Small intestine (tissue), 7 donors: ENCODE results near the gene DNMBP. TPM values are rescaled to one million over a fixed set of nuclear protein-coding genes. Genes with fewer than 3 reads are reported as not detected.
A peak's percentile ranks its signal among the peaks of the same experiment; 100 is the strongest.
"Not testable (repeated sequence)": the region's sequence is repeated elsewhere in the genome, so short reads cannot be mapped to it uniquely, and the experiment has no call there.

Experiments
- DNase-seq, 2 donors: peaks; one replicate each; pipeline versions ENCODE4 v3.0.0 to v3.0.0-alpha.2; 2013
- FAIRE-seq: peaks from 2 replicates; lab custom pipeline; 2012; peaks lifted over from hg19 to GRCh38; lab: Jason Lieb, UNC
- H3K27ac ChIP-seq, 3 donors: one replicate each; pipeline ENCODE4 v1.5.1; 2013; ENCODE audit warnings: low read length in 2 of 3, mild to moderate bottlenecking in 2 of 3, control low read depth in 1 of 3, inconsistent platforms in 1 of 3, low read depth in 1 of 3, moderate library complexity in 1 of 3
- H3K27me3 ChIP-seq, 3 donors: one replicate each; pipeline ENCODE4 v1.6.1; 2013; ENCODE audit warnings: low read length in 3 of 3, inconsistent platforms in 1 of 3; ENCODE audit not compliant: control insufficient read depth in 3 of 3, insufficient read depth in 3 of 3
- H3K36me3 ChIP-seq, 3 donors: one replicate each; pipeline ENCODE4 v1.6.1; 2013; ENCODE audit warnings: low read length in 3 of 3, inconsistent platforms in 1 of 3, low read depth in 1 of 3, mild to moderate bottlenecking in 1 of 3, moderate library complexity in 1 of 3; ENCODE audit not compliant: control insufficient read depth in 3 of 3, insufficient read depth in 2 of 3
- H3K4me1 ChIP-seq, 3 donors: one replicate each; pipeline ENCODE4 v1.6.1; 2013; ENCODE audit warnings: low read length in 2 of 3, inconsistent platforms in 1 of 3, low read depth in 1 of 3, mild to moderate bottlenecking in 1 of 3, moderate library complexity in 1 of 3; ENCODE audit not compliant: control insufficient read depth in 3 of 3, insufficient read depth in 2 of 3
- H3K4me3 ChIP-seq, 3 donors: one replicate each; pipeline ENCODE4 v1.5.1; 2013; ENCODE audit warnings: low read length in 3 of 3, control low read depth in 1 of 3, inconsistent platforms in 1 of 3, low read depth in 1 of 3, mild to moderate bottlenecking in 1 of 3, moderate library complexity in 1 of 3
- H3K9me3 ChIP-seq, 2 donors: one replicate each; pipeline ENCODE4 v1.6.1; 2013; ENCODE audit warnings: low read depth in 1 of 2, low read length in 1 of 2; ENCODE audit not compliant: control insufficient read depth in 2 of 2, insufficient read depth in 1 of 2
- WGBS, 3 donors: extraction: QIAGEN DNeasy Blood & Tissue Kit; methylation state at CpG; one replicate each; pipeline ENCODE4 v1.1.7; 2013; 5-methylcytosine and 5-hydroxymethylcytosine counted together
- polyA plus RNA-seq, 4 donors: library from polyadenylated mRNA; stranded (reverse) in 3 of 4; unstranded in 1 of 4; fragments of 200-250 nt in 3 of 4; fragments of 120-200 nt in 1 of 4; gene quantifications; one replicate each; pipeline versions ENCODE4 v1.2.1 to v1.2.3, GENCODE V29; 2013
- donor health status: healthy with polysubstance abuse.
- donor health status: control.
- donor health status: control.
- donor health status: Bipolar disorder and iron deficiency.
- donor health status: healthy.

DNMBP gene
- polyA plus RNA-seq, 4 donors, result 18.4 to 52.2 (median 28.0) TPM

DNA sequence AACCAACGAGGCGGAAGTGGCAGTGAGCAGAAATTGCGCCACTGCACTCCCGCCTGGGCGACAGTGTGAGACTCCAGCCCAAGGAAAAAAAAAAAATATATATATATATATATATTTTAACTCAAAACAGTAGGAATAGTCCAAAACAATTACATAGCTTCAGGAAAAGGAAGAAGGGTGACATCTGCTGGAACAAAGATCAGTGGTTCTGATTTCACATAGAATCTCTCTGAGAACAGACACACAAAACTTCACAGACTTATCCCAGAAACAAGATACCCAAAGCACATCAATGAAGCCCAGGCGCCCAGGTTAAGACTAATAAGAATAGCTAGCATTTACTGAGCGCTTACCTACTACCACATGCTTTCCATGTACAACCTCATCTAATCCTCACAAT, 45.0 kb downstream of the DNMBP start:
- FAIRE-seq (no peak), DNase-seq (peak; percentile 18 to 22)
- H3K27ac ChIP-seq, result no peak overlapping the region
- peaks cover 0 to 7% (median 2%) of the 10 kb centered on the region in 3 donors for H3K36me3 ChIP-seq
- peaks cover 0 to 4% (median 0%) of the 10 kb centered on the region in 3 donors for H3K4me1 ChIP-seq
- H3K27me3 ChIP-seq, result no peaks in the 10 kb centered on the region
- no peak overlapping the region for H3K4me3 ChIP-seq
- 92 to 97% (median 96%) methylated on average over 7 of the region's 7 CpGs for WGBS, 3 donors
- H3K9me3 ChIP-seq, result no peaks in the 10 kb centered on the region

DNA sequence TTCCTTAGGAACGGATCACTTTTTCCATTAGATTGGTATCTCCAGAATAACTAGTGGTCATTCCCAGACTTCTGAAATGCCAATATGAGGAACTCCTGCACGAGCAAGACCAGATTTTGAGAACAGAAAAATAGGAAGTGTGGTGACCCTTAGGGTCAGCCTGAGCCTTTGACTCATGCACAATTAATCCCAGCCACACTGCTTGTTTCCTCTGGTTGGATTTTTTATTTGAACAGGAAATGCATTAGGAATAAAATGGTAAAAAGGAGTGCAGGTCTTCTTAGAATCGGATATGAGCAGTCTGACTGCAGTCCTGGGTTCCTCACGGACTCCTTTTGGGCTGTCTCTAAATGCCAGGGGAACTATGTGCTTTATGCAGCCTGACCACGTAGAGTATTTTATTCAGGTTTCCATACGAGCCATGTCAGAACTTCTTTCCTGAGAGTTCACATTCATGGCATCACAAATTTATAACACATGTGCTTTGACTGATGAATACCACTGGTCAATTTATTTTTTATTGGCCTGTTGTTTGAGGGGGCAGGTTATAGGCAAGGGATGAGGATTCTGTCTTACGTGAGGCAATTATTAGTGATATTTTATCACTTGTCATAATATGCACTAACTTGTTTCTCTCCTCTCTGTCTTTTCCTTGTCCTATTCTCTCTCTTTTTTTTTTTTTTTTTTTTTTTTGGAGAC, 46.1 kb downstream of the DNMBP start:
- not testable (repeated sequence) for H3K27me3 ChIP-seq, FAIRE-seq, H3K9me3 ChIP-seq, DNase-seq, H3K4me3 ChIP-seq, H3K4me1 ChIP-seq, H3K27ac ChIP-seq
- peaks cover 0 to 11% (median 0%) of the 10 kb centered on the region in 3 donors for H3K36me3 ChIP-seq
- WGBS, 3 donors, result 59 to 89% (median 65%) methylated on average over 3 to 4 of the region's 7 CpGs

DNA sequence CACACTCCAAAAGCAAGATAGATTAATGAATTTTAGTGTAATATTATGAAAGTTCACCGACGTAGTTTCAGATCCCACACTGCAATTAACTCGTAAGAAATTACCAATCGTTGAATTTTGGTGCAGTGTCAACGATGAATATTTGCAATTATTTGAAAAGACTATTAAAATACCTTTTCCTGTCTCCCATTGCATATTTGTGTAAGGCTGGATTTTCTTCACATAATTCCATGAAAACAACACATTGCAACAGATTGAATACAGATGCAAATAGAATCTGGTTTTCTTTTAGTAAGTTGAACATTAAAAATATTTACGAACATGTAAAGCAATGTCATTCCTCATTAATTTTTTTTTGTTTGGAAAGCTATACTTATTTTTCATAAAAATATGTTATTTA, 50.9 kb downstream of the DNMBP start:
- no peaks in the 10 kb centered on the region for H3K4me1 ChIP-seq
- WGBS, 3 donors, result 72 to 94% (median 90%) methylated on average over 6 of the region's 6 CpGs
- H3K27ac ChIP-seq, result no peak overlapping the region
- peaks cover 10 to 32% (median 17%) of the 10 kb centered on the region in 3 donors for H3K36me3 ChIP-seq
- FAIRE-seq, result no peak
- H3K9me3 ChIP-seq, result no peaks in the 10 kb centered on the region
- H3K4me3 ChIP-seq, result no peak overlapping the region
- no peaks in the 10 kb centered on the region for H3K27me3 ChIP-seq
- DNase-seq, result no peak

DNA sequence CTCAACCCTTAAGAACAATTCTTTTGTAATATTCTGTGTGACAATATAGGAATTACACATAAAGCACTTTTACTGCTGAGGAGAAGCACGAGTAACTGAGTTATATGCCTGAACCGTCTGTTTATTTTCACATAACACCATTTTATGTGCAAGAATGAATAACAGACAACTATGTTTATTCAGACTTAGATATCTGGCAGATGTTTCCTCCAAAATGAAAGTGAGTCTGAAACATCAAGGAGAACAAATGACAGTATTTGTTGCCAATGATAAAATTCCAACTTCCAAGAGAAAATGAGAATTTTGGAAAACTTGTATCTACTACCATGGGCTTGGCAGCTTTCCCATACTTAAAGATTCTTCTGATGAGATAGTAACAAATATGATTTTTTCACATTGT, 51.4 kb downstream of the DNMBP start:
- no peak overlapping the region for H3K27ac ChIP-seq
- WGBS, 3 donors, result 48 to 82% (median 81%) methylated on average over 2 of the region's 2 CpGs

DNA sequence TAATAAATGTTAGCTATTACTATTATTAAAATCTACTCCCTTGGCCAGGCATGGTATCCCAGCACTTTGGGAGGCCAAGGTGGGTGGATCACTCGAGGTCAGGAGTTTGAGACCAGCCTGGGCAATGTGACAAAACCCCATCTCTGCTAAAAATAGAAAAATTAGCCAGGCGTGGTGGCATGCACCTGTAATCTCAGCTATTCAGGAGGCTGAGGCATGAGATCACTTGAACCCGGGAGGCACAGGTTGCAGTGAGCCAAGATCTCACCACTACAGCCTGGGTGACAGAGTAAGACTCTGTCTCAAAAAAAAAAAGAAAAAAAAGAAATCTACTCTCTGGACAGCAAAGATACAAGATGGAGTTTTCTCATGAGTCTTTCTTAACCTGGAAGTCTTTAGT, 56.2 kb downstream of the DNMBP start:
- not testable (repeated sequence) for H3K27me3 ChIP-seq, DNase-seq, FAIRE-seq, H3K27ac ChIP-seq, H3K4me1 ChIP-seq, H3K9me3 ChIP-seq, H3K4me3 ChIP-seq
- peaks cover 10 to 38% (median 17%) of the 10 kb centered on the region in 3 donors for H3K36me3 ChIP-seq
- 89 to 94% (median 91%) methylated on average over 3 of the region's 3 CpGs for WGBS, 3 donors

More for the DNA sequence above, 51.4 kb downstream of the DNMBP start:
- FAIRE-seq, result no peak
- Histone ChIP-seq H3K36me3 (peaks cover 10 to 35% (median 17%) of the 10 kb centered on the region in 3 donors), H3K4me1 (no peaks in the 10 kb centered on the region), H3K9me3 (no peaks in the 10 kb centered on the region), H3K4me3 (no peak overlapping the region), H3K27me3 (no peaks in the 10 kb centered on the region)
- DNase-seq, result no peak

DNA sequence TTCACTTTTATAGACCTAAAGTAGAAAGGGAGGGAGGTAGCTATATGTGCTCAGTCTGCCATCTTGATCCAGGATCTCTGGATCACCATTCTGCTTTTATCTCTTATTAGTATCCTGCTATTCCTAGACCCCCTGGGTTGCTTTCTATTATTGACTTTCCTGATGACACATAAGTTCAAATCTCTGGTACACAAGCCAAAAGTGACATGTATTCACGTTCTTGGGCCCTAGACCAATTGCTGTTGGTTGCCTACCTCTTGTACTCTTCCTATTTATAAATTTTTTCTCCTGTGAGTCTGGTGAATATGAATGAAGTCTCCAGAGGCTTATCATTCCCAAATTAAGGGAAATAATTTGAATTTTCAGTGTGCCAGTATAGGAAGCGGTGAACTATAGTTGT, 56.9 kb downstream of the DNMBP start:
- Histone ChIP-seq H3K4me3 (no peak overlapping the region), H3K9me3 (peaks cover 0 to 5% of the 10 kb centered on the region in 2 donors), H3K36me3 (peaks cover 10 to 38% (median 17%) of the 10 kb centered on the region in 3 donors), H3K4me1 (no peaks in the 10 kb centered on the region), H3K27ac (no peak overlapping the region), H3K27me3 (no peaks in the 10 kb centered on the region)
- 90 to 93% (median 92%) methylated on average over 2 of the region's 2 CpGs for WGBS, 3 donors
- DNase-seq, result no peak
- no peak for FAIRE-seq

DNA sequence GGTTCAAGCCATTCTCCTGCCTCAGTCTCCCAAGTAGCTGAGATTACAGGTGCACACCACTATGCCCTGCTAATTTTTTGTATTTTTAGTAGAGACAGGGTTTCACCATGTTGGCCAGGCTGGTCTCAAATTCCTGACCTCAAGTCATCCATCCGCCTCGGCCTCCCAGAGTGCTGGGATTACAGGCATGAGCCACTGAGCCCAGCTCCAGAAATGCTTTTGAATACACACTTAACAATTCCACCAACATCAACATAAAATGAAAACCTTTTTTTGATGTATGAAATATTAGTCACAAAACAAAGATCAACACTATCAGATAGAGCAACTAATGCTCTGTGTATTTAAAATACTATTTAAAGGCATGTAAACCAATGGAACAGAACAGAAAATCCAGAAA, 63.7 kb downstream of the DNMBP start:
- not testable (repeated sequence) for DNase-seq, H3K4me1 ChIP-seq, H3K9me3 ChIP-seq, FAIRE-seq, H3K27ac ChIP-seq, H3K36me3 ChIP-seq, H3K27me3 ChIP-seq, H3K4me3 ChIP-seq
- WGBS, 3 donors, result 85 to 97% (median 92%) methylated on average over 2 of the region's 2 CpGs

DNA sequence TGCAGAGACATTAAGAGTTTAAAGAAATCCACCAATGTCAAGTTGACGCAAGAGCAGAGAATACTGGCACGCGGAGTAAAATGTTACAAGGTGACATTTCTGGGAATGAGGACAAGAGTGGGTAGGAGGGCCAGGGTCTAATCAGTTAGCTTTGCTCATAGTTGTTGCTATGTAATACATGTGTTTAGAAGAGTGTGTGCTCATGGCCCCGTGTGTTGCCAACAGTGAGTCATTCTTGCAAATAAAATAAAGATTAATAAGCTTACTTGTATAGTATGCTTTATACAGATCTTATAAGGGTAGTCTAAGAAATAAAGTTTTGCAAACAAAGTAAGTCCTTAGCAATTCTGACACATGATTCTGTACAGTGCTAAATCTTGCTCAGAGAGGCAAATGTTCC, 64.5 kb downstream of the DNMBP start:
- WGBS, 3 donors, result 51 to 75% (median 63%) methylated on average over 4 of the region's 4 CpGs
- no peak for FAIRE-seq
- DNase-seq, result peak in 1 of 2 donors; percentile 67
- Histone ChIP-seq H3K4me1 (peaks cover 0 to 8% (median 0%) of the 10 kb centered on the region in 3 donors), H3K4me3 (no peak overlapping the region), H3K9me3 (no peaks in the 10 kb centered on the region), H3K27me3 (no peaks in the 10 kb centered on the region), H3K27ac (no peak overlapping the region), H3K36me3 (no peaks in the 10 kb centered on the region)
